Motor neuron (in vitro differentiated cells): ENCODE data around the gene PTPRD. TPM values are rescaled to one million over a fixed set of nuclear protein-coding genes. Genes with fewer than 3 reads are reported as not detected.

Experiments used
- ATAC-seq, 8 experiments: fragments of 200-7000 bp; cut with Tn5 transposase; replicated peaks in 6 of 8; 2 replicates each; pipeline ENCODE4 v1.8.0; 2021; ENCODE audit warnings: mild to moderate bottlenecking in 8 of 8, moderate library complexity in 8 of 8
- H3K27ac ChIP-seq, 2 donors: fragments of 250-450 bp; sonication (Bioruptor Pico); 2 replicates each; pipeline ENCODE4 v1.9.0; 2021; ENCODE audit warnings: antibody characterized with exemption in 2 of 2, mild to moderate bottlenecking in 2 of 2, moderate library complexity in 1 of 2
- H3K4me1 ChIP-seq, 2 donors: fragments of 250-450 bp; sonication (Bioruptor Pico); replicated peaks in 1 of 2; 2 replicates each; pipeline ENCODE4 v1.6.1; 2021; ENCODE audit warnings: antibody characterized with exemption in 2 of 2, mild to moderate bottlenecking in 2 of 2, moderate library complexity in 1 of 2
- H3K4me3 ChIP-seq, 5 donors: fragments of 250-450 bp; sonication (Bioruptor Pico); 2 replicates each; pipeline ENCODE4 v1.9.0; 2021; ENCODE audit warnings: antibody characterized with exemption in 5 of 5, mild to moderate bottlenecking in 5 of 5, moderate library complexity in 4 of 5
- WGBS, 10 experiments: fragments of 450-650 bp; shearing (Covaris generic); methylation state at CpG; one replicate each; pipeline ENCODE4 v1.0.0; 2022; 5-methylcytosine and 5-hydroxymethylcytosine counted together
- in situ Hi-C, 9 experiments: fragments of 400-800 bp; cut with MboI; loops; one replicate each; pipeline ENCODE4 v1.15.0; 2021; ENCODE audit warnings: low sequenced_read_pairs in 9 of 9, low pct_unique_long_range_greater_than_20kb in 2 of 9; ENCODE audit not compliant: unreplicated experiment in 9 of 9
- total RNA-seq, 8 experiments: library from RNA; unstranded; fragments of 300-600 nt; gene quantifications; 2 replicates each; pipeline versions ENCODE4 v1.2.3 to v1.2.4, GENCODE V29; 2022

PTPRD gene
- total RNA-seq, 8 experiments from 2014 or later = 0.15 to 175 (median 72.8) TPM

DNA sequence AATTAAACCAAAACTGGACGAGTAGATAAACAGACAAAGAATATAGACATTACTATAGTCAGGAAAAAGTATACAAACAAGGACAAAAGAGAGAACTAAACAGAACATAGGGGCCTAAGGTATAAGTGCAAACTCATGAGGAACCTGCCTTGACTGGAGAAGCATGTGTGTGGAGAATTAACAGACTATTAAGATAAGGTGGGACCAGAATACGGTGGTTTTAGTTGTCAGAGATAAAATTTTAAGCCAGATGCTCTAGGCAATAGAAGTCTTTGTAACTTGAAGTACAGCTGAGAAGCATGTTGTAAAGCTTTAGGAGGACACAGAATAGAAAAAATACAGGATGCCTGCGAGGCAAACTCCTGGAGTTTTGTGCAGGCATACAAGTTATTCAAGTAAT is 707.1 kb downstream of the PTPRD start:
- WGBS, 10 experiments = 0 to 100% (median 87%) methylated on average over 2 to 3 of the region's 3 CpGs
- Histone ChIP-seq H3K4me3 (no peak overlapping the region), H3K27ac (no peak overlapping the region), H3K4me1 (no peaks in the 10 kb centered on the region)
- in situ Hi-C loops = no loop called here
- ATAC-seq = no peak

DNA sequence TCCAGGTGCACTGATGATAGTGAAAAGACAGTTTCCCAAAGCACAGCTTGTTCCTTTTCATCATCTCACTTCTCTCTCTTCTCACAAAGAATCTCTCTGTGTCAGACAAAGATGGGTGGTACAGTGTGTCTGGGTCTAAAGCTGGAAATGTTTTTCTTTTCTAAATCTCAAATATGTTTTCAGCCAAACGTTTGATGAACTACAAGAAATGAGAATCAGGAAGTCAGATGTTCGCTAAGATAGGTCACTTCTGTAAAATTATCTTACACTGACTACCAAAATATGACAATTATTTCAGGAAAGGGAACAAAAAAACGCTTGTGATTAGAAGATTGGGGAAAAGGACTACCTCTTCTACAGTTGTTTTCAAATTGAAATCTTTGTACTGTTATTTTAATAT is 708.8 kb downstream of the PTPRD start:
- in situ Hi-C loops = no loop called here
- no peak for ATAC-seq
- no peak overlapping the region for H3K4me3 ChIP-seq
- WGBS, 10 experiments = 0 to 90% (median 61%) methylated on average over 2 to 3 of the region's 3 CpGs; no CpG with 5 or more reads in 2 of the 10 experiments
- H3K4me1 ChIP-seq = no peaks in the 10 kb centered on the region
- no peak overlapping the region for H3K27ac ChIP-seq

GRCh38 chr9:9901624-9902023 is 711.2 kb downstream of the PTPRD start:
- ATAC-seq = no peak
- WGBS, 10 experiments = 0 to 72% (median 51%) methylated on average over 2 to 4 of the region's 4 CpGs
- in situ Hi-C loops = no loop called here

DNA sequence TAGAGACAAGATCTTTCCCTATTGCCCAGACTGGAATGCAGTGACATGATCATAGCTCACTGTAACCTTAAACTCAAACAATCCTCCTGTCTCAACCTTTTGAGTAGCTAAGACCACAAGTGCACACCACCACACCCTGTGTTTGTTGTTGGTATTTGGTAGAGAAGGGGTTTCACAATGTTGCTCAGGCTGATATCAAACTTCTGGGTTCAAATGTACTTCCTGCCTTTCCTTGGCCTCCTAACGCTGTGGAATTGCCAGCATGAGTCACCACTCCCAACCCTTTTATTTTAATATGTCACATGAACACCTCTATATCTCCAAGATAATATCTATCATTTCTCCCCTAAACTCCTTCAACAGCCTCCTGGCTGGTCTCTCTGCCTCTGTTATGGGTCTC is 719.0 kb downstream of the PTPRD start:
- no peak for ATAC-seq
- 0 to 100% (median 14%) methylated on average over 1 of the region's 1 CpG; no CpG with 5 or more reads in 5 of the 10 experiments for WGBS, 10 experiments

More at GRCh38 chr9:9901624-9902023, 711.2 kb downstream of the PTPRD start:
- Histone ChIP-seq H3K4me3 (no peak overlapping the region), H3K4me1 (no peaks in the 10 kb centered on the region), H3K27ac (no peak overlapping the region)

GRCh38 chr9:9892217-9892616 is 720.6 kb downstream of the PTPRD start:
- H3K27ac ChIP-seq = no peak overlapping the region
- in situ Hi-C loops = no loop called here
- 3 to 97% (median 83%) methylated on average over 1 to 3 of the region's 3 CpGs; no CpG with 5 or more reads in 1 of the 10 experiments for WGBS, 10 experiments

More for the DNA sequence above, 719.0 kb downstream of the PTPRD start:
- no peak overlapping the region for H3K4me3 ChIP-seq
- H3K27ac ChIP-seq = no peak overlapping the region
- H3K4me1 ChIP-seq = no peaks in the 10 kb centered on the region
- in situ Hi-C loops = no loop called here

DNA sequence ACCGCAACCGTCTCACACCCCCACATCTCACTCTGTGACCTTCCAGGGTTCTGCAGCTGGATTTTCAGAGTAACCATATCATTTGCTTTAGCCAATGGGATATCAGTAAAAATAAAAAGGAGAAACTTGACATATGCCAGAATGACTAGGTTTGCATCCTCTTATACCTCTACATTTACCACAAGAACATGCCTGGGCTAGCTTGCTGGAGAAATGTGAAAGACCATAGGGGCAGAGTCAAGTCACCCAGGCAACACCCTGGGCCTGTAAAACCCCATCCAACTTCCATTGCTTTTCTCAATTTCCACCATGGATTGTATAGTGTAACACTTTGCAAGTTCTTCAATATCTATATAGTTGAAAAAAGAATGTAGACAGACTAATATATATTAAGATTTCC is 731.1 kb downstream of the PTPRD start:
- in situ Hi-C loops = no loop called here
- ATAC-seq = no peak
- Histone ChIP-seq H3K4me3 (no peak overlapping the region), H3K4me1 (no peaks in the 10 kb centered on the region), H3K27ac (no peak overlapping the region)
- WGBS, 10 experiments = 92 to 100% (median 100%) methylated on average over 1 to 2 of the region's 2 CpGs; no CpG with 5 or more reads in 6 of the 10 experiments

More at GRCh38 chr9:9892217-9892616, 720.6 kb downstream of the PTPRD start:
- Histone ChIP-seq H3K4me3 (no peak overlapping the region), H3K4me1 (no peaks in the 10 kb centered on the region)
- no peak for ATAC-seq

DNA sequence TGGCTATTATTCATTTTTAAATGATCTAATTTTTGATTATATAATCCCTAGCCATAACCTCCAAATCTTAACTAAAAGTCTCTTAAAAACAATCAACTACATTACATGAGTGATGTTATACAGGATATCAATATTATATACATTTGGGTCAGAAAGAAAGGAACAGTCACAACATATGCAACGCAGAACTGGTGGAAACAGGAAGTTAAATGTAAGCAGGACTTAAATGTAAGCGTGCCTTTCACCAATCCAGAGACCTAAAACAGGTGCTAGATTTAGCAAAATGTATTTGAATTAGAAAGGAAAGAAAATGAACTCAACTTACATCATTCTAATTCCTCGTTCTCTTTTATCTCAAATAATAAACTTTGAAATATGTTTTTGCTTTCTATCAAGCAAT is 738.5 kb downstream of the PTPRD start:
- no peak overlapping the region for H3K27ac ChIP-seq
- in situ Hi-C loops = no loop called here
- no peak overlapping the region for H3K4me3 ChIP-seq
- no peaks in the 10 kb centered on the region for H3K4me1 ChIP-seq
- WGBS, 10 experiments = 0 to 89% (median 80%) methylated on average over 1 to 3 of the region's 3 CpGs
- ATAC-seq = no peak

DNA sequence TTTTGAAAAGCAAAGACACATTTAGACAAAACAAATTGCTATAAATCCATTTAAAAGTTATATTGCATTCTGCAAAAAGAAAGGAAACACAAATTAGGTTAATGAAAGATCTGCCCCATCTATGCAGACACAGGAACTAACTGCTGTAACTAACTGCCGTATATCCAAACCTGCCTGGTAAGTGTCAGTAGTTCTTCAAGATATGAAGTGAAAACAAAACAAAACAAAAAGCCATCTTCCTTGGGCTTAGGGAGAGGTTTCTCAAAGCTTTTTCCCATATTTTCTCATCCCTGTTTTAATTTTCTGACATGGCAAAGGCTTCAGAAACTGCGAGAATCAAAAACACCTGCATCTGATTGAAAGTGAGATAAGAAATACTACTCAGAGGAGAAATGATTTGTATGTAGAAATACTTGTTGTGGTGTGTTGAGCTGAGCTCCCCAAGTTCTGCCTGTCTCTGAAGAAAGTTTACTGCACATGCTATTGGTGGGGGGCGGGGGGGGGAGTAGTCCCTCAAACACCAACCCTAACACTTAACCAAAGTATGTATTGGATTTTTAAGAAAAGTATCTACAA is 750.5 kb downstream of the PTPRD start:
- no peaks in the 10 kb centered on the region for H3K4me1 ChIP-seq
- 0 to 100% (median 78%) methylated on average over 1 to 3 of the region's 3 CpGs; no CpG with 5 or more reads in 2 of the 10 experiments for WGBS, 10 experiments
- in situ Hi-C loops = no loop called here
- no peak overlapping the region for H3K27ac ChIP-seq
- no peak overlapping the region for H3K4me3 ChIP-seq
- ATAC-seq = no peak

DNA sequence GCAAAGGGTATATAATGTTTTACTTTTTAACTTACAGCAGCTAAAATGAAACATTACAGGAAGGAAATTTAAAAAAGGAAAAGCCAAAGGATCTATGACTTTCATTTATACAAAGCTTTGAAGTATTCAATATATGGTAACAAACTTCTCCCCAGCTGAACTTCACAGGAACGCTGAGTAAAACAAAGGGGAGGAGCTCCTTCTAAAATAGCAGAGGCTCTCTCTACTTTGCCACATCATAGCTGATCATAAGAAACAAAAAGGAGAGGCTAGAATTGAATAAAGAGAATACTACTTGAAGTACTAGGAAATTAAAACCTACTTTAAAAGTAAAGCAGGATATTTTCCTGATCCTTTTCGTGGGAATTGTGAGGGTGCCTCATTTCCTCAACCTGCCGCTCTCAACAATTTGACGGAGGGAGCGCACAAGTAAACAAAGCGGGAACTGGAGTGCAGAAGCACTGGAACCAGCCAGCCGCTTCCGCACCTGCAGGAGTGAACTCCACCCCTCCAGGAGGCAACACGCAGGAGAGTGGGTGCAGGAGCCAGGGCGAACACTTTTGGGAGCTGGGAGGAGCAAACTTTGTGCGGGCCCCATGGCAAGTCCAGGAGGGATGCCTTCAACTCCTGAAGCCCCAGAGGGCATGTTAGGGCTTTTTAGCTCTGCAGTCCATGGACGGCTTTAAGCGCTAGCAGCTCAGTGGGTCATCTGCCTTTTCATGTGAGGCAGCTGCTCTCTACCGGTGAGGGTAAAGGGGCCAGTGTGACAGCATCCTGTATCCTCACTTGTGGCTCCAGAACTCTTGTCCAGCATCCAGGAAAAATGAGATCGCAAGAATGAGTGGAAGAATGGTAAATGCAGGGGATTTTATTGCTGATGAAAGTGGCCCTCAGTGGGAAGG is 757.4 kb downstream of the PTPRD start:
- Histone ChIP-seq H3K4me3 (no peak overlapping the region), H3K4me1 (no peaks in the 10 kb centered on the region), H3K27ac (no peak overlapping the region)
- in situ Hi-C loops = no loop called here
- 0 to 100% (median 72%) methylated on average over 1 to 11 of the region's 15 CpGs for WGBS, 10 experiments
- no peak for ATAC-seq

- Histone ChIP-seq H3K4me3 (no peak overlapping the region), H3K27ac (no peak overlapping the region), H3K4me1 (no peaks in the 10 kb centered on the region)
- WGBS, 10 experiments = 0 to 100% (median 50%) methylated on average over 1 to 5 of the region's 5 CpGs; no CpG with 5 or more reads in 1 of the 10 experiments
- in situ Hi-C loops = no loop called here
- ATAC-seq = no peak
Observed at GRCh38 chr9:9847750-9848149, 765.1 kb downstream of the PTPRD start.

GRCh38 chr9:9846557-9846956 is 766.2 kb downstream of the PTPRD start:
- 0 to 83% (median 40%) methylated on average over 1 of the region's 1 CpG; no CpG with 5 or more reads in 4 of the 10 experiments for WGBS, 10 experiments
- Histone ChIP-seq H3K4me3 (no peak overlapping the region), H3K27ac (no peak overlapping the region), H3K4me1 (no peaks in the 10 kb centered on the region)
- in situ Hi-C loops = no loop called here
- ATAC-seq = no peak

DNA sequence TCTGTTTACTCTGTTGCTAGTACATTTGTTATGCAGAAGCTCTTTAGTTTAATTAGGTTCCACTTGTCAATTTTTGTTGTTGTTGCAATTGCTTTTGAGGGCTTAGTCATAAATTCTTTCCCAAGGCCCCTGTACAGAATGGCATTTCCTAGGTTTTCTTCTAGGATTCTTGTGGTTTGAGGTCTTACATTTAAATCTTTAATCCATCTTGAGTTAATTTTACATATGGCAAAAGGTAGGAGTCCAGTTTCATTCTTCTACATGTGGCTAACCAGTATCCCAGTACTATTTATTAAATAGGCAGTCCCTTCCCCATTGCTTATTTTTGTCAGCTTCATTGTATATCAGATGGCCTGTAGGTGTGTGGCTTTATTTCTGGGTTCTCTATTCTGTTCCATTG is 792.4 kb downstream of the PTPRD start:
- in situ Hi-C loops = no loop called here
- Histone ChIP-seq H3K27ac (no peak overlapping the region), H3K4me3 (no peak overlapping the region), H3K4me1 (no peaks in the 10 kb centered on the region)
- ATAC-seq = no peak

DNA sequence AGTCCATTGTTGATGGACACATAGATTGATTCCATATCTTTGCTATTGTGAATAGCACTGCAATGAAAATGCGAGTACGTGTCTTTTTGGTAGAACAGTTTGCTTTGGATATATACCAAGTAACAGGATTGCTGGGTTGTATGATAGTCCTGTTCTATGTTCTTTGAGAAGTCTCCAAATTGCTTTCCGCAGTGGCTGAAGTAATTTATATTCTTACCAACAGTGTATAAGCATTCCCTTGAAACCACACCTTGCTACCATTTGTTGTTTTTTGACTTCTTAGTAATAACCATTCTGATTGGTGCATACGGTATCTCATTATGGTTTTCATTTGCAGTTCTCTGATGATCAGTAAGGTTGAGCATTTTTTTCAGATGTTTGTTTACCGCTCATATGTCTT is 792.9 kb downstream of the PTPRD start:
- in situ Hi-C loops = no loop called here

More for the DNA sequence above, 792.9 kb downstream of the PTPRD start:
- H3K27ac ChIP-seq = no peak overlapping the region
- 54 to 100% (median 93%) methylated on average over 1 to 5 of the region's 5 CpGs for whole genome bisulfite sequencing, 10 experiments
- no peaks in the 10 kb centered on the region for H3K4me1 ChIP-seq
- H3K4me3 ChIP-seq = no peak overlapping the region
- no peak for ATAC-seq
